ENCODE measurements around the gene TUSC2. TPM values are rescaled to one million over a fixed set of nuclear protein-coding genes. Genes with fewer than 3 reads are reported as not detected.
A peak's percentile ranks its signal among the peaks of the same experiment; 100 is the strongest.

Gene TUSC2
- total and polyA plus RNA-seq, 10 donors = 19.4 to 36.5 (median 24.4) TPM

DNA sequence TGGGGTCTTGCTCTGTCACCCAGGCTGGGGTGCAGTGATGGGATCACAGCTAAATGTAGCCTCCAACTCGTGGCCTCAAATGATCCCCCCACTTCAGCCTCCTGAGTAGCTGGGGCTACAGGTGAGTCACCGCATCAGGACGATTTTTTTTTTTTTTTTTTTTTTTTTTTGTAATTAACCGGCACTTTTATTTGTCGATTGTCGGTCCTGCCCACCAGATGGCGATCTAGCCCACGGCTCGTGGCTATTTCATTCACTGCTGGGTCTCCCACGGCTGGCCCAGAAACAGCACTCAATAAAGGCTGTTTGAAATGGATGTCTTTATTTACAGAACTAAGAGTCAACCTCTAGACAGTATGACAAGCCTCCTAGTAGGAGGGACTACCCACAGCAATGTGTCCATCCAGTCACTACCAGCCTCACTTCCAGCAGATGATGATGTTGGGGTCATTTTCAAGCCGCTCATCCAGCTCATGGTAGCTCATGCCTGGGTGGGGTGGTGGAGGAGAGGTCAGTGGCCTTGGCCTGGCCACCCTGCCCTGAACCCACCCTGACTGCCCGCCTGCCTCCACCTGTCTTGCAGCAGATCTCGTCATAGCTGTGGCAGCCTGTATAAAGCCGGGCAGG is 19.3 kb upstream of the TUSC2 start:
- intact Hi-C loops (cut with DNase I; ENCODE audit: low total_unique reads) = loop anchor here (2.0 kb wide), 1 partner anchor 196 kb away; no protein-coding TSS in a partner anchor
- peaks cover 0 to 31% (median 15%) of the 10 kb centered on the region in 6 donors for H3K36me3 ChIP-seq
- peak; percentile 89 for DNase-seq
- WGBS, 5 donors = 8 to 28% (median 27%) methylated on average over 11 to 14 of the region's 14 CpGs
- no peak for TF ChIP-seq POLR2AphosphoS5 (IDR thresholded peaks at IDR 0.05)
- TF ChIP-seq CTCF (IDR thresholded peaks at IDR 0.05 in 8 of 11, conservative IDR thresholded peaks at IDR 0.05 in 3 of 11) = peak; percentile 26 to 71 (median 56)
- no peak overlapping the region for H3K4me3 ChIP-seq
- peak overlapping the region in 5 of 8 donors; percentile 8 to 38 (median 18) for H3K27ac ChIP-seq
- no peaks in the 10 kb centered on the region for H3K27me3 ChIP-seq (replicated peaks in 1 of 7)
- peaks cover 20 to 91% (median 66%) of the 10 kb centered on the region in 6 donors for H3K4me1 ChIP-seq
- H3K9me3 ChIP-seq = no peaks in the 10 kb centered on the region

- H3K4me3 ChIP-seq = peak within 1 kb of the TSS in 6 of 8 donors; percentile 11 to 61 (median 30)
- H3K27ac ChIP-seq = peak within 1 kb of the TSS in 1 of 8 donors; percentile 59
- TF ChIP-seq POLR2A (IDR thresholded peaks at IDR 0.05) (no peak), CTCF (IDR thresholded peaks at IDR 0.05 in 8 of 11, conservative IDR thresholded peaks at IDR 0.05 in 3 of 11) (no peak), POLR2AphosphoS5 (IDR thresholded peaks at IDR 0.05) (peak in 2 of 3 donors; percentile 48 to 72)
- peak; percentile 93 for DNase-seq
- 9 to 14% (median 11%) methylated on average over 34 to 45 of the region's 45 CpGs for WGBS, 5 donors
- peaks cover 0 to 23% (median 14%) of the 10 kb centered on the region in 6 donors for H3K36me3 ChIP-seq
- H3K27me3 ChIP-seq (replicated peaks in 1 of 7) = no peaks in the 10 kb centered on the region
- intact Hi-C loops (cut with DNase I; ENCODE audit: low total_unique reads) = loop anchor here (2.0 kb wide), 1 partner anchor 197 kb away; no protein-coding TSS in a partner anchor
- H3K9me3 ChIP-seq = no peaks in the 10 kb centered on the region
- H3K4me1 ChIP-seq = peaks cover 15 to 93% (median 67%) of the 10 kb centered on the region in 6 donors
Measured at GRCh38 chr3:50345586-50346234, 17.7 kb upstream of the TUSC2 start, which contains the start of gene ZMYND10. TSS of gene ZMYND10 (minus strand) at chr3:50345732. CDS start at chr3:50345579, 153 bp downstream.

DNA sequence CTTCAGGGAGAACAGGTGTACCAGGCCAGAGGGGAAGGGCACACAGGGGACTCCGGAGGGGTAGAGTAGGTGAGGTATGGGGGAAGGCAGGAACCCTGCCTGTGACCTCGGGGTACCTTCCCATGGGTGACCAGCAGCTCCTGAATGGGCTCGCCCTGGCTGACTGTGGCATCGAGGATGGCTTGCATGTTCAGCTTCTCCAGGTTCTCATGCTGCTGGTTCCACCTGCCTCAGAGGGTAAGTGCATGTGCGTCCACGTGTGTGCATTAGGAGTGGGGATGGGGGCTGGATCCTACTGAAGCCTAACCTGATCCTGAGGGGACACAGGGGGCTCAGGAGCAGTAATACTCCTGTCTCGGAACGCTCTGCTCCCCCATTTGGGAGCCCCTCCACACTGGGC is 17.0 kb upstream of the TUSC2 start:
- H3K27ac ChIP-seq = peak overlapping the region in 1 of 8 donors; percentile 59
- TF ChIP-seq POLR2AphosphoS5 (IDR thresholded peaks at IDR 0.05) (no peak), CTCF (IDR thresholded peaks at IDR 0.05 in 8 of 11, conservative IDR thresholded peaks at IDR 0.05 in 3 of 11) (no peak), POLR2A (IDR thresholded peaks at IDR 0.05) (no peak)
- no peak for DNase-seq
- peaks cover 18 to 93% (median 68%) of the 10 kb centered on the region in 6 donors for H3K4me1 ChIP-seq
- WGBS, 5 donors = 78 to 86% (median 84%) methylated on average over 6 to 8 of the region's 8 CpGs
- H3K9me3 ChIP-seq = no peaks in the 10 kb centered on the region
- intact Hi-C loops (cut with DNase I; ENCODE audit: low total_unique reads) = no loop called here
- H3K4me3 ChIP-seq = peak overlapping the region in 5 of 8 donors; percentile 11 to 61 (median 35)
- peaks cover 0 to 23% (median 14%) of the 10 kb centered on the region in 6 donors for H3K36me3 ChIP-seq
- no peaks in the 10 kb centered on the region for H3K27me3 ChIP-seq (replicated peaks in 1 of 7)
